OCI-LY1 (cell line): ENCODE measurements around the gene CRTC3.

Experiments
- CTCF ChIP-seq: fragments of 200-600 bp; sonication (generic), shearing (Covaris generic); IDR thresholded peaks from 2 replicates; pipeline ENCODE4 v1.5.1; 2017; ENCODE audit warnings: mild to moderate bottlenecking, antibody characterized with exemption, low read length, moderate library complexity, mixed read lengths
- EZH2 ChIP-seq: fragments of 200-600 bp; sonication (generic), shearing (Covaris generic); IDR thresholded peaks from 2 replicates; pipeline ENCODE4 v1.8.0; 2017; ENCODE audit warnings: borderline replicate concordance, mixed run types, mild to moderate bottlenecking, antibody characterized with exemption, low read length, moderate library complexity, mixed read lengths

GRCh38 chr15:90483012-90483307, 46.8 kb upstream of the CRTC3 start:
- TF ChIP-seq CTCF (no peak), EZH2 (no peak)
